ENCODE data around the gene LDHA.

DNA sequence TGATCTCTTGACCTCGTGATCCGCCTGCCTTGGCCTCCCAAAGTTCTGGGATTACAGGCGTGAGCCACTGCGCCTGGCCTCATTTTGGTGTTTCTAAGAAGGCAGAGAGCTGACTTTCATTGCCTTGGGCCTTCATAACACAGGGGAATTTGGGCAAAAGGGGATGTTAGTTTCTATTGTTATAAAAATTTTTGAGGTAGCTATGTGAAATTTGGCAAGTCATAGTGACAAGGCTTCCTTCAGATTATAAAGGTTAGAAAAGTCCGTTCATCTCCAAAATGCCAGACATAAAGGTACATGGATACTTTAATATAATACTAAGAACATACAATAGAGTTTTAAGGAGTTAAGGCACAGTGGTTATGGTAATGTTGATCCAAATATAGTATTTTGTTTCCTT, 35.0 kb downstream of the LDHA start:
- TF ChIP-seq POLR2AphosphoS5 (IDR thresholded peaks at IDR 0.05; ENCODE audit: low read depth): no peak
- TF ChIP-seq, protein P1, sequence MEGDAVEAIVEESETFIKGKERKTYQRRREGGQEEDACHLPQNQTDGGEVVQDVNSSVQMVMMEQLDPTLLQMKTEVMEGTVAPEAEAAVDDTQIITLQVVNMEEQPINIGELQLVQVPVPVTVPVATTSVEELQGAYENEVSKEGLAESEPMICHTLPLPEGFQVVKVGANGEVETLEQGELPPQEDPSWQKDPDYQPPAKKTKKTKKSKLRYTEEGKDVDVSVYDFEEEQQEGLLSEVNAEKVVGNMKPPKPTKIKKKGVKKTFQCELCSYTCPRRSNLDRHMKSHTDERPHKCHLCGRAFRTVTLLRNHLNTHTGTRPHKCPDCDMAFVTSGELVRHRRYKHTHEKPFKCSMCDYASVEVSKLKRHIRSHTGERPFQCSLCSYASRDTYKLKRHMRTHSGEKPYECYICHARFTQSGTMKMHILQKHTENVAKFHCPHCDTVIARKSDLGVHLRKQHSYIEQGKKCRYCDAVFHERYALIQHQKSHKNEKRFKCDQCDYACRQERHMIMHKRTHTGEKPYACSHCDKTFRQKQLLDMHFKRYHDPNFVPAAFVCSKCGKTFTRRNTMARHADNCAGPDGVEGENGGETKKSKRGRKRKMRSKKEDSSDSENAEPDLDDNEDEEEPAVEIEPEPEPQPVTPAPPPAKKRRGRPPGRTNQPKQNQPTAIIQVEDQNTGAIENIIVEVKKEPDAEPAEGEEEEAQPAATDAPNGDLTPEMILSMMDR (IDR thresholded peaks at IDR 0.05; ENCODE audit: insufficient read depth, low read length): no peak
- TF ChIP-seq, protein P2, sequence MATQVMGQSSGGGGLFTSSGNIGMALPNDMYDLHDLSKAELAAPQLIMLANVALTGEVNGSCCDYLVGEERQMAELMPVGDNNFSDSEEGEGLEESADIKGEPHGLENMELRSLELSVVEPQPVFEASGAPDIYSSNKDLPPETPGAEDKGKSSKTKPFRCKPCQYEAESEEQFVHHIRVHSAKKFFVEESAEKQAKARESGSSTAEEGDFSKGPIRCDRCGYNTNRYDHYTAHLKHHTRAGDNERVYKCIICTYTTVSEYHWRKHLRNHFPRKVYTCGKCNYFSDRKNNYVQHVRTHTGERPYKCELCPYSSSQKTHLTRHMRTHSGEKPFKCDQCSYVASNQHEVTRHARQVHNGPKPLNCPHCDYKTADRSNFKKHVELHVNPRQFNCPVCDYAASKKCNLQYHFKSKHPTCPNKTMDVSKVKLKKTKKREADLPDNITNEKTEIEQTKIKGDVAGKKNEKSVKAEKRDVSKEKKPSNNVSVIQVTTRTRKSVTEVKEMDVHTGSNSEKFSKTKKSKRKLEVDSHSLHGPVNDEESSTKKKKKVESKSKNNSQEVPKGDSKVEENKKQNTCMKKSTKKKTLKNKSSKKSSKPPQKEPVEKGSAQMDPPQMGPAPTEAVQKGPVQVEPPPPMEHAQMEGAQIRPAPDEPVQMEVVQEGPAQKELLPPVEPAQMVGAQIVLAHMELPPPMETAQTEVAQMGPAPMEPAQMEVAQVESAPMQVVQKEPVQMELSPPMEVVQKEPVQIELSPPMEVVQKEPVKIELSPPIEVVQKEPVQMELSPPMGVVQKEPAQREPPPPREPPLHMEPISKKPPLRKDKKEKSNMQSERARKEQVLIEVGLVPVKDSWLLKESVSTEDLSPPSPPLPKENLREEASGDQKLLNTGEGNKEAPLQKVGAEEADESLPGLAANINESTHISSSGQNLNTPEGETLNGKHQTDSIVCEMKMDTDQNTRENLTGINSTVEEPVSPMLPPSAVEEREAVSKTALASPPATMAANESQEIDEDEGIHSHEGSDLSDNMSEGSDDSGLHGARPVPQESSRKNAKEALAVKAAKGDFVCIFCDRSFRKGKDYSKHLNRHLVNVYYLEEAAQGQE (IDR thresholded peaks at IDR 0.05; ENCODE audit: insufficient replicate concordance, low read depth): no peak
